ENCODE results near the gene COMMD1.
A peak's percentile ranks its signal among the peaks of the same experiment; 100 is the strongest.

- TF ChIP-seq CTCF (IDR thresholded peaks at IDR 0.05; ENCODE audit: extremely low read depth in 1 of 2, insufficient read depth in 1 of 2, low read depth in 1 of 2, low read length in 2 of 2): peak; percentile 50 to 59
- TF ChIP-seq EZH2 (IDR thresholded peaks at IDR 0.05; ENCODE audit: borderline replicate concordance, low read depth, low read length, severe bottlenecking): no peak
Observed at GRCh38 chr2:61993422-61994024, 88.0 kb downstream of the COMMD1 start.
